Neural progenitor cell (in vitro differentiated cells): ENCODE measurements around the gene WNK1. TPM values are rescaled to one million over a fixed set of nuclear protein-coding genes. Genes with fewer than 3 reads are reported as not detected.
"Not testable (repeated sequence)": the region's sequence is repeated elsewhere in the genome, so short reads cannot be mapped to it uniquely, and the experiment has no call there.

Source experiments
- DNase-seq: peaks from one replicate; pipeline ENCODE4 v3.0.0-alpha.2; 2016; ENCODE audit warnings: low spot score
- H2AFZ ChIP-seq: fragments of 200-600 bp; sonication (generic); replicated peaks from 2 replicates; pipeline ENCODE4 v1.6.1; 2016; ENCODE audit warnings: antibody characterized with exemption
- H3F3A ChIP-seq: fragments of 200-600 bp; sonication (generic); 2 replicates; pipeline ENCODE4 v1.6.1; 2016; ENCODE audit warnings: antibody characterized with exemption, low read depth
- H3K27ac ChIP-seq: fragments of 200-600 bp; sonication (generic); 2 replicates; pipeline ENCODE4 v1.5.1; 2016; ENCODE audit warnings: mild to moderate bottlenecking
- H3K27me3 ChIP-seq: fragments of 200-600 bp; sonication (generic); 2 replicates; pipeline ENCODE4 v1.6.1; 2016; ENCODE audit warnings: mild to moderate bottlenecking, moderate library complexity
- H3K36me3 ChIP-seq: fragments of 200-600 bp; sonication (generic); 2 replicates; pipeline ENCODE4 v1.5.1; 2016
- H3K4me1 ChIP-seq: fragments of 200-600 bp; sonication (generic); 2 replicates; pipeline ENCODE4 v1.6.1; 2016; ENCODE audit warnings: mixed run types
- H3K4me2 ChIP-seq: fragments of 200-600 bp; sonication (generic); 2 replicates; pipeline ENCODE4 v1.6.1; 2016
- H3K4me3 ChIP-seq: fragments of 200-600 bp; sonication (generic); 2 replicates; pipeline ENCODE4 v1.5.1; 2016
- H3K79me2 ChIP-seq: fragments of 200-600 bp; sonication (generic); 2 replicates; pipeline ENCODE4 v1.6.1; 2016; ENCODE audit warnings: low read depth
- H3K9ac ChIP-seq: fragments of 200-600 bp; sonication (generic); 2 replicates; pipeline ENCODE4 v1.6.1; 2016
- H3K9me3 ChIP-seq: fragments of 200-600 bp; sonication (generic); 2 replicates; pipeline ENCODE4 v1.5.1; 2016; ENCODE audit warnings: low read depth
- H4K20me1 ChIP-seq: fragments of 200-600 bp; sonication (generic); 2 replicates; pipeline ENCODE4 v1.6.1; 2016; ENCODE audit warnings: low read depth
- H3K27ac Mint-ChIP-seq: 3 replicates; pipeline ENCODE4 v1.8.0; 2021; ENCODE audit warnings: mixed read lengths
- H3K27me3 Mint-ChIP-seq: 2 replicates; pipeline ENCODE4 v1.8.0; 2022; ENCODE audit warnings: low read depth, mild to moderate bottlenecking, inconsistent platforms, moderate library complexity, mixed read lengths; ENCODE audit not compliant: insufficient read depth
- H3K36me3 Mint-ChIP-seq: 3 replicates; pipeline ENCODE4 v1.8.0; 2021; ENCODE audit warnings: mixed read lengths
- H3K4me1 Mint-ChIP-seq: 3 replicates; pipeline ENCODE4 v1.8.0; 2021; ENCODE audit warnings: mixed read lengths
- H3K4me3 Mint-ChIP-seq: 3 replicates; pipeline ENCODE4 v1.8.0; 2021; ENCODE audit warnings: mild to moderate bottlenecking, moderate library complexity, mixed read lengths
- H3K9me3 Mint-ChIP-seq: 3 replicates; pipeline ENCODE4 v1.8.0; 2020; ENCODE audit warnings: mixed read lengths
- EZH2 ChIP-seq: fragments of 200-600 bp; sonication (generic); IDR thresholded peaks from 2 replicates; pipeline ENCODE4 v1.6.1; 2017; ENCODE audit warnings: antibody characterized with exemption, mild to moderate bottlenecking, moderate library complexity
- EZH2phosphoT487 ChIP-seq: fragments of 200-600 bp; sonication (generic); IDR thresholded peaks from 2 replicates; pipeline ENCODE4 v1.6.1; 2017; ENCODE audit warnings: antibody characterized with exemption
- total RNA-seq: library from RNA; depleted of rRNA; stranded (reverse); fragments of >200 nt; gene quantifications from 2 replicates; pipeline ENCODE4 v1.2.3, GENCODE V29; 2015; ENCODE audit warnings: low replicate concordance
- TF ChIP-seq, protein P1 (sequence below): fragments of 200-600 bp; sonication (generic); IDR thresholded peaks from 2 replicates; pipeline ENCODE4 v1.5.1; 2017; ENCODE audit warnings: antibody characterized with exemption, mild to moderate bottlenecking

WNK1 gene
- total RNA-seq, 1 donor from 2014 or later: 73.1 TPM

- H2AFZ ChIP-seq: no peak overlapping the region
- Mint-ChIP-seq H3K4me1 (peaks cover 3% of the 10 kb centered on the region), H3K27ac (no peak overlapping the region), H3K9me3 (no peaks in the 10 kb centered on the region), H3K27me3 (no peaks in the 10 kb centered on the region), H3K36me3 (peaks cover 18% of the 10 kb centered on the region), H3K4me3 (no peak overlapping the region)
- H3K4me1 ChIP-seq: no peaks in the 10 kb centered on the region
- H3K4me3 ChIP-seq: no peak overlapping the region
- TF ChIP-seq EZH2phosphoT487: no peak
- no peak for TF ChIP-seq EZH2
- TF ChIP-seq, protein P1, sequence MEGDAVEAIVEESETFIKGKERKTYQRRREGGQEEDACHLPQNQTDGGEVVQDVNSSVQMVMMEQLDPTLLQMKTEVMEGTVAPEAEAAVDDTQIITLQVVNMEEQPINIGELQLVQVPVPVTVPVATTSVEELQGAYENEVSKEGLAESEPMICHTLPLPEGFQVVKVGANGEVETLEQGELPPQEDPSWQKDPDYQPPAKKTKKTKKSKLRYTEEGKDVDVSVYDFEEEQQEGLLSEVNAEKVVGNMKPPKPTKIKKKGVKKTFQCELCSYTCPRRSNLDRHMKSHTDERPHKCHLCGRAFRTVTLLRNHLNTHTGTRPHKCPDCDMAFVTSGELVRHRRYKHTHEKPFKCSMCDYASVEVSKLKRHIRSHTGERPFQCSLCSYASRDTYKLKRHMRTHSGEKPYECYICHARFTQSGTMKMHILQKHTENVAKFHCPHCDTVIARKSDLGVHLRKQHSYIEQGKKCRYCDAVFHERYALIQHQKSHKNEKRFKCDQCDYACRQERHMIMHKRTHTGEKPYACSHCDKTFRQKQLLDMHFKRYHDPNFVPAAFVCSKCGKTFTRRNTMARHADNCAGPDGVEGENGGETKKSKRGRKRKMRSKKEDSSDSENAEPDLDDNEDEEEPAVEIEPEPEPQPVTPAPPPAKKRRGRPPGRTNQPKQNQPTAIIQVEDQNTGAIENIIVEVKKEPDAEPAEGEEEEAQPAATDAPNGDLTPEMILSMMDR: no peak
- H4K20me1 ChIP-seq: peaks cover 9% of the 10 kb centered on the region
- no peak for DNase-seq
- H3K27ac ChIP-seq: no peak overlapping the region
- no peaks in the 10 kb centered on the region for H3K36me3 ChIP-seq
- no peak overlapping the region for H3K4me2 ChIP-seq
- peaks cover 4% of the 10 kb centered on the region for H3F3A ChIP-seq
- H3K9me3 ChIP-seq: no peaks in the 10 kb centered on the region
- no peaks in the 10 kb centered on the region for H3K27me3 ChIP-seq
- H3K79me2 ChIP-seq: peaks cover 65% of the 10 kb centered on the region
- no peak overlapping the region for H3K9ac ChIP-seq
These were observed 95.9 kb downstream of the WNK1 start for GRCh38 chr12:848173-848865.

GRCh38 chr12:848882-849527 lies 96.6 kb downstream of the WNK1 start:
- no peaks in the 10 kb centered on the region for H3K27me3 ChIP-seq
- H3K4me3 ChIP-seq: no peak overlapping the region
- H3K4me1 Mint-ChIP-seq: peaks cover 3% of the 10 kb centered on the region

DNA sequence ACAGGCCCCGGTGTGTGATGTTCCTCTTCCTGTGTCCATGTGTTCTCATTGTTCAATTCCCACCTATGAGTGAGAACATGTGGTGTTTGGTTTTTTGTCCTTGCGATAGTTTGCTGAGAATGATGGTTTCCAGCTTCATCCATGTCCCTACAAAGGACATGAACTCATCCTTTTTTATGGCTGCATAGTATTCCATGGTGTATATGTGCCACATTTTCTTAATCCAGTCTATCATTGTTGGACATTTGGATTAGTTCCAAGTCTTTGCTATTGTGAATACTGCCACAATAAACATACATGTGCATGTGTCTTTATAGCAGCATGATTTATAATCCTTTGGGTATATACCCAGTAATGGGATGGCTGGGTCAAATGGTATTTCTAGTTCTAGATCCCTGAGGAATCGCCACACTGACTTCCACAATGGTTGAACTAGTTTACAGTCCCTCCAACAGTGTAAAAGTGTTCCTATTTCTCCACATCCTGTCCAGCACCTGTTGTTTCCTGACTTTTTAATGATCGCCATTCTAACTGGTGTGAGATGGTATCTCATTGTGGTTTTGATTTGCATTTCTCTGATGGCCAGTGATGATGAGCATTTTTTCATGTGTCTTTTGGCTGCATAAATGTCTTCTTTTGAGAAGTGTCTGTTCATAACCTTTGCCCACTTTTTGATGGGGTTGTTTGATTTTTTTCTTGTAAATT lies 97.5 kb downstream of the WNK1 start:
- not testable (repeated sequence) for H3K9me3 ChIP-seq, H3F3A ChIP-seq, H4K20me1 ChIP-seq, H3K4me3 ChIP-seq, H3K9me3 Mint-ChIP-seq, H3K4me3 Mint-ChIP-seq, DNase-seq, H3K4me1 Mint-ChIP-seq, H3K36me3 ChIP-seq, H3K9ac ChIP-seq, H2AFZ ChIP-seq, H3K27ac Mint-ChIP-seq, H3K27me3 ChIP-seq, H3K27ac ChIP-seq, H3K27me3 Mint-ChIP-seq, H3K4me2 ChIP-seq, H3K4me1 ChIP-seq
- H3K79me2 ChIP-seq: peaks cover 68% of the 10 kb centered on the region
- H3K36me3 Mint-ChIP-seq: peaks cover 14% of the 10 kb centered on the region

More at GRCh38 chr12:848882-849527, 96.6 kb downstream of the WNK1 start:
- H3K79me2 ChIP-seq: peaks cover 67% of the 10 kb centered on the region
- peaks cover 16% of the 10 kb centered on the region for H3K36me3 Mint-ChIP-seq
- no peak overlapping the region for H2AFZ ChIP-seq
- no peak overlapping the region for H3K9ac ChIP-seq
- H3K9me3 Mint-ChIP-seq: no peaks in the 10 kb centered on the region
- H3K4me2 ChIP-seq: no peak overlapping the region
- TF ChIP-seq, protein P1: no peak
- TF ChIP-seq EZH2 (no peak), EZH2phosphoT487 (no peak)
- H3F3A ChIP-seq: peaks cover 4% of the 10 kb centered on the region
- no peak overlapping the region for H3K4me3 Mint-ChIP-seq
- H3K27me3 Mint-ChIP-seq: no peaks in the 10 kb centered on the region
- H4K20me1 ChIP-seq: peaks cover 9% of the 10 kb centered on the region
- no peaks in the 10 kb centered on the region for H3K9me3 ChIP-seq
- H3K27ac ChIP-seq: no peak overlapping the region
- H3K27ac Mint-ChIP-seq: no peak overlapping the region
- H3K4me1 ChIP-seq: no peaks in the 10 kb centered on the region
- DNase-seq: no peak
- H3K36me3 ChIP-seq: no peaks in the 10 kb centered on the region
